ENCODE data around the gene ABCD1.
"Not testable (repeated sequence)": the region's sequence is repeated elsewhere in the genome, so short reads cannot be mapped to it uniquely, and the experiment has no call there.

Gene ABCD1

GRCh38 chrX:153724252-153725038 is at the start of gene ABCD1, which contains the start of gene BCAP31:
Gene ABCD1, plus strand, starts transcription at chrX:153724856. Its CDS starts 411 bp downstream, at chrX:153725267.
Gene BCAP31, minus strand, starts transcription at chrX:153724387. Its CDS starts 1,143 bp downstream, at chrX:153723244.
- FAIRE-seq = no peak

- FAIRE-seq = no peak
Measured at GRCh38 chrX:153681175-153681574, 43.5 kb upstream of the ABCD1 start.

- FAIRE-seq = not testable (repeated sequence)
Measured at GRCh38 chrX:153683486-153683885, 41.2 kb upstream of the ABCD1 start.

- FAIRE-seq = no peak
Measured at GRCh38 chrX:153684467-153685155, 40.0 kb upstream of the ABCD1 start.

GRCh38 chrX:153685156-153685536 is 39.5 kb upstream of the ABCD1 start:
- FAIRE-seq = no peak

- no peak for FAIRE-seq
Measured at GRCh38 chrX:153685751-153686696, 38.6 kb upstream of the ABCD1 start.

- no peak for FAIRE-seq
Measured at GRCh38 chrX:153686711-153687110, 37.9 kb upstream of the ABCD1 start.

GRCh38 chrX:153687121-153688039 is 37.3 kb upstream of the ABCD1 start, which contains the start of gene SLC6A8:
Gene SLC6A8, plus strand, starts transcription at chrX:153687926. Its CDS starts 649 bp downstream, at chrX:153688575.
- no peak for FAIRE-seq

- FAIRE-seq = no peak
Measured at GRCh38 chrX:153688071-153688470, 36.6 kb upstream of the ABCD1 start.

GRCh38 chrX:153688506-153688905 is 36.1 kb upstream of the ABCD1 start:
- FAIRE-seq = no peak

- no peak for FAIRE-seq
Measured at GRCh38 chrX:153688911-153689590, 35.6 kb upstream of the ABCD1 start.

GRCh38 chrX:153689654-153690465 is 34.8 kb upstream of the ABCD1 start:
- no peak for FAIRE-seq

GRCh38 chrX:153690466-153690865 is 34.2 kb upstream of the ABCD1 start:
- no peak for FAIRE-seq

GRCh38 chrX:153691032-153691827 is 33.4 kb upstream of the ABCD1 start:
- not testable (repeated sequence) for FAIRE-seq

- FAIRE-seq = no peak
Measured at GRCh38 chrX:153692003-153692402, 32.7 kb upstream of the ABCD1 start.

GRCh38 chrX:153692611-153693156 is 32.0 kb upstream of the ABCD1 start:
- no peak for FAIRE-seq

- FAIRE-seq = no peak
Measured at GRCh38 chrX:153693216-153694086, 31.2 kb upstream of the ABCD1 start.

- FAIRE-seq = not testable (repeated sequence)
Measured at GRCh38 chrX:153694256-153694655, 30.4 kb upstream of the ABCD1 start.

Measured in G401.6 (cell line).